ENCODE results near the gene IGF2BP2. TPM values are rescaled to one million over a fixed set of nuclear protein-coding genes. Genes with fewer than 3 reads are reported as not detected.
"Not testable (repeated sequence)": the region's sequence is repeated elsewhere in the genome, so short reads cannot be mapped to it uniquely, and the experiment has no call there.

Gene IGF2BP2
- total and polyA plus RNA-seq, 2 of the 13 experiments (the other 11 are each of a cell fraction or from before 2014, with no cell fraction given) = 6.5 to 46.0 TPM

GRCh38 chr3:185699927-185700326 lies 124.9 kb downstream of the IGF2BP2 start (continued):
- TF ChIP-seq ZNF775 (CRISPR knock-in tag; IDR thresholded peaks at IDR 0.05; ENCODE audit: borderline replicate concordance) (no peak), ZFP41 (CRISPR knock-in tag; IDR thresholded peaks at IDR 0.05; ENCODE audit: borderline replicate concordance) (no peak), ZNF431 (CRISPR knock-in tag; IDR thresholded peaks at IDR 0.05; ENCODE audit: borderline replicate concordance, low read depth) (no peak), ZBTB10 (CRISPR knock-in tag; IDR thresholded peaks at IDR 0.05; ENCODE audit: borderline replicate concordance) (no peak), ZNF407 (CRISPR knock-in tag; IDR thresholded peaks at IDR 0.05; ENCODE audit: not compliant biosample characterization) (no peak)

GRCh38 chr3:185697228-185697627 lies 127.6 kb downstream of the IGF2BP2 start:
- FAIRE-seq; in situ Hi-C loops (cut with HindIII; ENCODE audit: extremely low pct_ligation_motif_present, low pct_unique_long_range_greater_than_20kb); H2AFZ ChIP-seq (ENCODE audit: low read length); H3K4me2 ChIP-seq (ENCODE audit: low read depth, low read length); H3K27me3 ChIP-seq (ENCODE audit: control insufficient read depth in 1 of 2, insufficient read depth in 2 of 2, low read length in 2 of 2); BruUV-seq (replicated peaks); DNase-seq (ENCODE audit: low spot score); H3K4me3 ChIP-seq (replicated peaks in 1 of 3; ENCODE audit: insufficient read depth in 1 of 3, low read depth in 2 of 3, low read length in 3 of 3); intact Hi-C loops (cut with micrococcal nuclease; ENCODE audit: unreplicated experiment); ATAC-seq; CTCF ChIA-PET (ENCODE audit: low intra/inter-chr PET ratio, low total read pairs); H3K9me3 ChIP-seq (ENCODE audit: low read length); H3K27ac ChIP-seq (ENCODE audit: extremely low read length, insufficient read depth, low read length); H3K9ac ChIP-seq (ENCODE audit: insufficient read depth, low read depth, low read length): not testable (repeated sequence)
- 94% methylated on average over 7 of the region's 7 CpGs for WGBS (ENCODE audit: low lambda C conversion rate)
- Histone ChIP-seq H3K36me3 (replicated peaks in 1 of 2; ENCODE audit: control insufficient read depth in 1 of 2, insufficient read depth in 2 of 2, low read length in 2 of 2) (peaks cover 5 to 32% of the 10 kb centered on the region in 2 experiments), H3K79me2 (ENCODE audit: insufficient read depth, low read length) (peaks cover 53% of the 10 kb centered on the region), H4K20me1 (ENCODE audit: insufficient read depth, low read length) (peaks cover 43% of the 10 kb centered on the region), H3K4me1 (ENCODE audit: insufficient read depth, low read length) (peaks cover 43% of the 10 kb centered on the region)
- POLR2A ChIA-PET = interaction anchor here (0.6 kb wide), 1 partner anchor 65 kb away, joined by 3 read pairs; no protein-coding TSS in a partner anchor
